Measurements from ENCODE around the gene KCNN4.

Gene KCNN4

DNA sequence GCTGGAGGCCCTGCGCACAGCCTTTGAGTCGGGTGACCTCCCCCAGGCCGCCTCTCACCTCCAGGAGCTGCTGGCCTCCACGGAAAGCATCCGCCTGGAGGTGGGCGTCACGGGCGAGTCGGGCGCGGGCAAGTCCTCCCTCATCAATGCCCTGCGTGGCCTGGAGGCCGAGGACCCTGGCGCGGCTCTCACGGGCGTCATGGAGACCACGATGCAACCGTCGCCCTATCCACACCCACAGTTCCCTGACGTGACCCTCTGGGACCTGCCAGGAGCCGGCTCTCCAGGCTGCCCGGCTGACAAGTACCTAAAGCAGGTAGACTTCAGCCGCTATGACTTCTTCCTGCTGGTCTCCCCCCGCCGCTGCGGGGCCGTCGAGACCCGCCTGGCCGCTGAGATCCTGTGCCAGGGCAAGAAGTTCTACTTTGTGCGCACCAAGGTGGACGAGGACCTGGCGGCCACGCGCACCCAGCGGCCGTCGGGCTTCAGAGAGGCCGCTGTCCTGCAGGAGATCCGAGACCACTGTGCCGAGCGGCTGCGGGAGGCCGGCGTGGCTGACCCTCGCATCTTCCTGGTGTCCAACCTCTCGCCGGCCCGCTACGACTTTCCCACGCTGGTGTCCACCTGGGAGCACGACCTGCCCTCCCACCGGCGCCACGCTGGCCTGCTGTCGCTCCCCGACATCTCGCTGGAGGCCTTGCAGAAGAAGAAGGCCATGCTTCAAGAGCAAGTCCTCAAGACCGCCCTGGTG lies 62.0 kb downstream of the KCNN4 start:
- no peaks in the 10 kb centered on the region for H3K79me2 ChIP-seq (ENCODE audit: control insufficient read depth, insufficient read depth, low read length)
- no peak overlapping the region for H3K4me2 ChIP-seq (ENCODE audit: low read length)
- H3K18ac ChIP-seq (ENCODE audit: low read length), result no peak overlapping the region
- no peaks in the 10 kb centered on the region for H3K4me1 ChIP-seq (ENCODE audit: control insufficient read depth, low read depth, low read length)
- H3K9ac ChIP-seq (ENCODE audit: low read length), result no peak overlapping the region
- no peak overlapping the region for H4K5ac ChIP-seq (ENCODE audit: low read length)
- no peaks in the 10 kb centered on the region for H3K79me1 ChIP-seq (ENCODE audit: low read length)
- no peak overlapping the region for H2AK5ac ChIP-seq (ENCODE audit: low read length)
- no peak overlapping the region for H3K56ac ChIP-seq (ENCODE audit: low read length)
- H2BK5ac ChIP-seq (ENCODE audit: low read length), result no peak overlapping the region
- H2BK15ac ChIP-seq (replicated peaks; ENCODE audit: low read depth), result no peak overlapping the region
- no peak overlapping the region for H3K4ac ChIP-seq (ENCODE audit: low read depth, low read length)
- H2BK120ac ChIP-seq (ENCODE audit: low read depth, low read length), result no peak overlapping the region
- WGBS (ENCODE audit: extremely low coverage, insufficient coverage, low lambda C conversion rate), result no CpG with 5 or more reads among the region's 60 CpGs
- H4K8ac ChIP-seq (ENCODE audit: low read depth, low read length), result no peak overlapping the region
- no peak overlapping the region for H3K27ac ChIP-seq (ENCODE audit: low read depth, low read length)
- no peaks in the 10 kb centered on the region for H3K27me3 ChIP-seq (ENCODE audit: insufficient read depth, low read length, poor library complexity)
- no peak overlapping the region for H3K23ac ChIP-seq (ENCODE audit: low read length)
- DNase-seq, result no peak
- H3K4me3 ChIP-seq (ENCODE audit: low read length), result no peak overlapping the region
- no peaks in the 10 kb centered on the region for H3K36me3 ChIP-seq (ENCODE audit: control insufficient read depth, insufficient read depth, low read length)

Data from mesendoderm (in vitro differentiated cells).